Stimulated activated naive CD4-positive, alpha-beta T cell treated with Interleukin-2 at 50 U/mL for 16 hours (primary cell): Measurements from ENCODE around the gene PFDN1.
"Not testable (repeated sequence)": the region's sequence is repeated elsewhere in the genome, so short reads cannot be mapped to it uniquely, and the experiment has no call there.

Experiments used
- DNase-seq: peaks from one replicate; lab custom pipeline; 2025; lab: John Stamatoyannopoulos, UW

PFDN1 gene, protein sequence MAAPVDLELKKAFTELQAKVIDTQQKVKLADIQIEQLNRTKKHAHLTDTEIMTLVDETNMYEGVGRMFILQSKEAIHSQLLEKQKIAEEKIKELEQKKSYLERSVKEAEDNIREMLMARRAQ

GRCh38 chr5:140302786-140303639 lies at the start of gene PFDN1:
Gene PFDN1, minus strand, starts transcription at chr5:140303101. Its CDS starts 28 bp downstream, at chr5:140303073.
- DNase-seq, result peak; percentile 88

- peak; percentile 9 for DNase-seq
These were observed 48.9 kb upstream of the PFDN1 start for GRCh38 chr5:140351609-140352334.

GRCh38 chr5:140349244-140349643 lies 46.3 kb upstream of the PFDN1 start:
- DNase-seq, result no peak

DNA sequence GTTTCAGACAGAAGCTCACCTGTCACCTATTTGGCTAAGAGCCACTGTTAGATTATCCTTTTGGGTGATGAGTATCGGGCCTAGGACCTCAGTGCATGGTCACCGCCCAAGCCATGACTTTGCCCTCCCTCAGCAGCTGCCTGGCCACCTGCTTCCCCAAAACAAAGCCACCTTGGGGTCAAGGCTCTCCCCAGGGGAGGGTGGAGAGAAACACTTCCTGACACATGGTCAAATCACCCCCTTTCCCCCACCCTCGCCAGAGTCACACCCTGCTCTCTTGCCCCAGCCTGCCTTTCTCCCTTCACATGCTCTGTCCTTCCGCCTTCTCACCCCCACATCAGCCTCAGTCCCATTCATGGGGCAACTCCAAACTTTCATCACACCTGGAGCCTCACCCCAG lies 45.2 kb upstream of the PFDN1 start:
- DNase-seq, result no peak

DNA sequence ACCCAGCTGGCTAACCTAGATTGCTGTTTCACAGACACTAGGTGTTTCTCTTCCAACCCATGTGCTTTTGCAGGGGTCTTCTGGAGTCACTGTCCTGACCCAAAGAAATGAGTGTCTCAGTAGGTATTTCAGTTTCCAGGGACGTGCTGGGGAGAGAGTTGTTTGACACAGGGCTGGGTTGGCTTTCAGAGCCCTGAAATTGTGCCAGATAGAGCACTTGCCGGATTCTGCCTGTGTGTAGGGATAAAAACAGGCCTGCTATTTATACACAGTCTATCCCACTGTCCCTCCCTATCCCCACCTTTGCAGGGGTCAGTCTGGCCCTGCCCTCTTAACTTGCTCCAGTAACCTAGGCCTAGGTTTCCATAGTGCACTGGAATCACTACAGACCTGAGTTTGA lies 44.5 kb upstream of the PFDN1 start:
- DNase-seq, result no peak

DNA sequence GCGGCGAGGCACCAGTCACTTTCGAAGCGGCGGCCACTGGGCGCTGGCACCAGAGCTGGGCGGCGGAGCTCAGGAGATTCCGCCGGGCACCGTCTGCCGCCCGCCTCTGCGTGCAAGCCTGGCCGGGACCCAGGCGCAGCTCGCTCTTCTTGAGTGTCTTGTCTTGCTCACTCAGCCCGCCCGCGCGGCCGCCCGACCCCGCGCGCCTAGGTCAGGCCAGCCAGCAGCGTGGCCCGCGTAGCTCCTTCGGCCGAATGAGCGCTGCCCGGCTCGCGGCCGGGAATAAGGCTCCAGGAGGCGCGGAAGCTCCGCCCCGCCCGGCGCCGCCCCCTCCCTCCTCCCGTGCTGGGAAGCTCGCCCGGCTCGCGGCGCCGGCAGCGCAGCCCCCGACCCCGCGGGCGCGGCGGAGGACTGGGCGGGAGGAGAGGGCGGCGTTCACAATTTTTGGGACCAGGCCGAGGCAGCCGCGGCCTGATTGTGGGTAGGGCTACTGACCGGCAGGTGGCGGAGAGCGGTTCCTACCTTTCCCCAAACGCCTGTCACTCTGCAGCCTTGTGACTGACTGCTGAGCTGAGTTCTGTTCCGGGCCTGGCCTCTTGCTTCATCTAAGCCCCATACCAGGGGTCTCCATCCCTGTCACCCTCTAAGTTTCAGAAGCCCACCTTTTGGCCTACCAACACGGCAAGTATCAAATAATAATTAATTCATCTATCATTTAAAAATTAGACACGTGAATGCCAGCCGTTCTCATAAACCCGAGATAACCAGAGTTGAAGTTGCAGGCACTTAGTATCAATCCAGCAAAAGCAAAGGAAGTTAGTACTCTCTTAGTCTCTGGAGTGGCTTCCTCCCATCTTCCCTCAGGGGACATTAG lies 43.7 kb upstream of the PFDN1 start, which contains the start of gene HBEGF:
HBEGF (minus strand) TSS at position 256 of the 874 bp plus-strand sequence. CDS start 275 bp downstream, outside the sequence.
- peak; percentile 49 for DNase-seq

DNA sequence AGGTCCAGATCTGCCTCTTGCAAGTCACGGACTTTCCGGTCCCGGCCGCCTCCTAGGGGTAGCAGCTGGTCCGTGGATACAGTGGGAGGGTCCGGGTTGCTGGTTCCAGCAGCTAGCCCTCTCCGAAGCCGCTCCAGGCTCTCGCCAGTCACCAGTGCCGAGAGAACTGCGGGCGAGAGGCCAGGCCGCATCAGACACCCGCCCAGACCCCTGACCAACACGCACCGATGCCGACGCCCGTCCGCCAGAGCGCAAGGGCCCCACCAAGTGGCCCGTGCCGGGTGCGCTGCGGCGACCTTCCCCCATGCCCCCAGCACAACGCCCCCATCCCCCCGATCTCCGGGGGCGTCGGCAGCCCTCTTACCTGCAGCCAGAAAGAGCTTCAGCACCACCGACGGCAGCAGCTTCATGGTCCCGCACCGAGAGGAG lies 43.0 kb upstream of the PFDN1 start:
- no peak for DNase-seq

- peak; percentile 28 for DNase-seq
These were observed 42.0 kb upstream of the PFDN1 start for GRCh38 chr5:140344683-140345423.

DNA sequence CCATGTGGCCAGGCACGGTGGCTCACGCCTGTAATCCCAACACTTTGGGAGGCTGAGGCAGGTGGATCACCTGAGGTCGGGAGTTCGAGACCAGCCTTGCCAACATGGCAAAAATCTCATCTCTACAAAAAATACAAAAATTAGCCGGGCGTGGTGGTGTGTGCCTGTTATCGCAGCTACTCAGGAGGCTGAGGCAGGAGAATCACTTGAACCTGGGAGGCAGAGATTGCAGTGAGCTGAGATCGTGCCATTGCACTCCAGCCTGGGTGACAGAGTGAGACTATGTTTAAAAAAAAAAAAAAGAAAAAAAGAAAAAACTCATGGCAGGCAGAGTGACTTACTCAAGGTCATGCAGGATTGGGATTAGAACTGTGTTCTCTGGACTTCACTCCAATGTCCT lies 40.9 kb upstream of the PFDN1 start:
- not testable (repeated sequence) for DNase-seq

GRCh38 chr5:140342896-140343295 lies 40.0 kb upstream of the PFDN1 start:
- no peak for DNase-seq

GRCh38 chr5:140342287-140342686 lies 39.4 kb upstream of the PFDN1 start:
- no peak for DNase-seq

DNA sequence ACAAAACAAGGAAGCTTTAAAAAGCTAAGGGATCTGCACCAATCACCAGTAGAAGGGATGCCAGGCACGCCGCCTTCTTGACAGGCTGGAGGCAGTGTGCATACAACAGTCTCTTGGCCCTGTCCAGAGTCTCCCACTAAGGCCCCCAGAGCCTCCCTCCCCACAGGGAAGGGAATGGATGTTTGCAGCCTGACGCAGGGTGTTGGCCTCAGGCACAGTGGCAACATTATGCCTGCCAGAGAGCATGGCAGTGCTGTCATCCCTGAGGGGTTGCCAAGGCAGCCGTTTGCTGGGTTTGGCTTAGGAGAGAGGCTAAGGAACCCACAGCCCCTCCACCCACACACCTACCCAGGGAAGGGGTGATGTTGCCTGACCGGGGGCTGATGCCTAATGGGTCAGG lies 38.7 kb upstream of the PFDN1 start:
- DNase-seq, result no peak

DNA sequence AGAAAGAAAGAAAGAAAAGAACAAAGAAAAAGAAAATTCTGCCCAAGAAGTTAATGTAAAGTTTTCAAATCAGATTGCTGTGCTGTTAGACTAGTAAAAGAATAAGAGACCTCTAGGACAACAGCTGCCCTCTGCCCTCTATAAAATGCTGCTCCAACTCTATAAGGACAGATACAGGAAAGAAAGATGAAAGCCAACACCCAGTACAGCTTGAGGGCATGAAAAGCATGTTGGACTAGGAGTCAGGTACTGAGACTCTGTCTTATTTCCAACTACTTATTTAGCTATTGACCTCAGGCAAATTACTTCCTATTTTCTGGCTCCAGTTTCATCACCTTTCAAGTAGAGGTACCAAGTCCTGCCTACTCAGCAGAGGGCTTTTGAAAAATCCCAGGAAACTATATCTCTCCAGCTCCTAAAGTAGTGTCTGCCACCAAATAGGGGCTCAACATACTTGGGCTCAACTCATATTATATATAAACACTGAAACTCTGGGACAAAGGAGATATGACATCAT lies 37.8 kb upstream of the PFDN1 start:
- DNase-seq, result no peak

GRCh38 chr5:140339636-140340035 lies 36.7 kb upstream of the PFDN1 start:
- no peak for DNase-seq

DNA sequence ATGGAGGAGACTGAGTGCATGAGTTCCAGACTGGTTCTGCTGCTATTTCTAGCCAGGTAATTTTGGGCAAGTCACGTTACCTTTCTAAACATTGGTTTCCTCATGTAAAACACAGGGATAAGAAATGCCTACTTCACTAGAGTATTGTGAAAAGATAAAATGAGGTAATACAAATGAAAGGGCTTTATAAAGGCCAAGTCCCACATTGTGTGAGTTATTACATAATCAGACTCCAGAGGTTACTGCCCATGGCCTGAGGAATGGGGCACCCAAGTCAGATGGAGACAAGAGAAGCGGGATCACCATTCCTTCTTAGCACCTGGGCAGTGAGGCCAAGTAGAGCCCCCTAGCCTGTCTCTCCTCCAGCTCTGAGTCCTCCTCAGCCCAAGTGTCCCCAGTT lies 36.0 kb upstream of the PFDN1 start:
- no peak for DNase-seq

- DNase-seq, result no peak
These were observed 35.4 kb upstream of the PFDN1 start for GRCh38 chr5:140338336-140338735.

- no peak for DNase-seq
These were observed 35.0 kb upstream of the PFDN1 start for GRCh38 chr5:140337880-140338279.

DNA sequence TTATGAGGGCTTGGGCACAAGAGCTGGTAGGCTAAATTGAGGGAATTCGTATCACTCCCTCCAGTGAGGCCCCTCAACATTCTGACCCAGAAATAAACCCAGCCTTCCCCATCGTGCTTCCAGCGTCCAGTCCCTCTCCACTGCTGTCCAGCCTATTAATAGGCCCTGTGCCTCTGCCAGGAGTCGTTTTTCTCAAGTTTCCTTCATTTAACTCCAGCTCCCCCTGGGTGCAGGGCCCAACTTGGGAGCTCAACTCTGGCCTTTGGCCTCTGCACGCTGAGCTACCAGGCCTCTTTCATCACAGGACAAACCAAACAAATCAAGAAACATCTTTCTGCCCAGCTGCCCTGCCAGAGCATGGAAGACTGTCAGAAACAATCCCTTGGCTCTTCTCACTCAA lies 33.5 kb upstream of the PFDN1 start:
- no peak for DNase-seq

DNA sequence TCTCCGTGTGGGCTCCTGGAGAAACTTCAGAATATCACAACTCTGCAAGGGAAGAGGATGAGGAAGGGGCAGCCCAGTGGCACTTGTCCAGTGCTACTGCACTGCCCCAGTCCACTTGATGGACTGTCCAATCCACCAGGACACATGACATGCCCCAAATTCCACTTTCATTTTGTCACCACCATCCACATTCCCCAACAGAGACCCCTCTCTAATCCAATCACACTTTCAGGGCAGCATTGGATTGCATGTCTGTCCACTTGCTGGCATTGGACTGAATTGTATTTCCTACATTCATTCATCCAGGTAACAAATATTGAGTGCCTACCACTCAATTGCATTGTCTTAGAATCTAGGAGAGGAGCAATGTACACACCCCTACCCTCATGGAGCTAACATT lies 28.7 kb upstream of the PFDN1 start:
- DNase-seq, result no peak

DNA sequence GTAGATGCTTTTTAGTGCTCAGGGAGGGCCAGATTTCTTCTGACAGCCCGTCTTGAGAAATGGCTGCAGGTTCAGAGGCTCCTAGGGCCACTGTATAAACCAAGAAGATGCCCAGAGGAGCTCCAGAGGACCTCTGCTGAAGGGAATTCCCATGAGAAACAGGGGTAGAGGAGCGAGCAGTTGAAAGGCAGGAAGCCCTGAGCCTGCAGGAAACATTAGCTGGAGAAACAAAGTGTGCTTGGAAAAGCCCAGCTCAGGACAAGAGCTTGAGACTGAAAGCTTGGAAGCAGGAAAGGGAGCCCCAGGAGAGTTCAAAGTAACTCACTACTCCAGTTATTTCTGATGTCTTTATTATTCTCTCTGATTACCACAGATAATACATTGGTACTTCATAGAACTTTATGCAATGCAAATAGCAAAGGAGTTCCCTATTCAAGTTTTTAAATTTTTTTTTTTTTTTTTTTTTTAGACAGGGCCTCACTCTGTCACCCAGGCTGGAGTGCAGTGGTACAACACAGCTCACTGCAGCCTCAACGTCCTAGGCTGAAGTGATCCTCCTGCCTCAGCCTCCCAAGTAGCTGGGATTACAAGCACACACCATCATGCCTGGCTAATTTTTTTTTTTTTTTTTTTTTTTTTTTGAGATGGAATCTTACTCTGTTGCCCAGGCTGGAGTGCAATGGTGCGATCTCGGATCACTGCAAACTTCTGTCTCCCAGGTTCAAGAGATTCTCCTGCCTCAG lies 27.0 kb upstream of the PFDN1 start:
- DNase-seq, result no peak
